Activated CD4-positive, alpha-beta memory T cell treated with anti-CD3 and anti-CD28 coated beads for 36 hours (primary cell): Measurements from ENCODE around the gene GPR155. TPM values are rescaled to one million over a fixed set of nuclear protein-coding genes. Genes with fewer than 3 reads are reported as not detected.
A peak's percentile ranks its signal among the peaks of the same experiment; 100 is the strongest.
"Not testable (repeated sequence)": the region's sequence is repeated elsewhere in the genome, so short reads cannot be mapped to it uniquely, and the experiment has no call there.

Source experiments
- CTCF ChIA-PET: fragments of 350-600 bp; sonication (Branson Sonifier 250); formaldehyde crosslinking; loops from one replicate; lab custom pipeline; 2021; ENCODE audit warnings: antibody characterized with exemption, inconsistent platforms; lab: Charles Lee
- POLR2A ChIA-PET: fragments of 350-600 bp; sonication (Branson Sonifier 250); formaldehyde crosslinking; loops from one replicate; lab custom pipeline; 2021; ENCODE audit warnings: antibody characterized with exemption; lab: Charles Lee
- DNase-seq: peaks from one replicate; pipeline ENCODE4 v3.0.0-alpha.2; 2020
- H3K27ac Mint-ChIP-seq: one replicate; pipeline ENCODE4 v1.8.0; 2021; ENCODE audit warnings: mixed read lengths
- H3K27me3 Mint-ChIP-seq: one replicate; pipeline ENCODE4 v1.8.0; 2021; ENCODE audit warnings: mixed read lengths
- H3K36me3 Mint-ChIP-seq: one replicate; pipeline ENCODE4 v1.8.0; 2021; ENCODE audit warnings: mixed read lengths
- H3K4me1 Mint-ChIP-seq: one replicate; pipeline ENCODE4 v1.8.0; 2021; ENCODE audit warnings: low read depth, mixed read lengths
- H3K4me3 Mint-ChIP-seq: one replicate; pipeline ENCODE4 v1.8.0; 2021; ENCODE audit warnings: mild to moderate bottlenecking, mixed read lengths
- H3K9me3 Mint-ChIP-seq: one replicate; pipeline ENCODE4 v1.8.0; 2021; ENCODE audit warnings: mixed read lengths
- intact Hi-C: fragments of 100-400 bp; cut with micrococcal nuclease; formaldehyde crosslinking; loops from one replicate; pipeline ENCODE4 v1.15.1; 2023
- total RNA-seq, 2 experiments: library from RNA; stranded (reverse); gene quantifications; one replicate each; pipeline ENCODE4 v1.2.3, GENCODE V29; 2021

GPR155 gene
- total RNA-seq, 2 experiments from 2014 or later: 9.2 to 9.5 TPM

DNA sequence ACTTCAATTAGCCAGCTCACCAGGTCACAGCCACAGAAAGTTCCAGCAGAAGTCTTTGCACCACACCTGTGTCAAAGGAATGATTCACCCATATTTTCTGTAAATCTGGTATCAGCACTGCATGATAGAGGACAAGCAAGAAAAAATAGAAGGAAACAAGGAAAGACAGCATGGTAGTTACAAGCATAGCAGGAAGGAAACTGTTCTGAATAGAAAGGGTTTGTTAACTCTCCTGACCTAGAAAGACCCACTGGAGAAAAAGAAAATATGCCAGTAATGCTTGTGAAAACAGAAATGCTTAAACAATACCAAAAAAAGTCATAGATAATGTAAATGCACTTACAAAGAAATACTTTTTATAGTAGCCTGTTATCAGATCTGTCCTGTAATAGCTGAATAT is 50.5 kb downstream of the GPR155 start:
- ChIA-PET CTCF (interaction anchor here (1.0 kb wide), 2 partner anchors 26 to 85 kb away, joined by 3 to 5 read pairs; no protein-coding TSS in a partner anchor), POLR2A (no interaction called here)
- H3K36me3 Mint-ChIP-seq: peaks cover 16% of the 10 kb centered on the region
- no peak overlapping the region for H3K27ac Mint-ChIP-seq
- H3K27me3 Mint-ChIP-seq: no peaks in the 10 kb centered on the region
- no peak overlapping the region for H3K4me3 Mint-ChIP-seq
- H3K9me3 Mint-ChIP-seq: no peaks in the 10 kb centered on the region
- intact Hi-C loops: no loop called here
- DNase-seq: no peak
- no peaks in the 10 kb centered on the region for H3K4me1 Mint-ChIP-seq

- intact Hi-C loops: no loop called here
- CTCF ChIA-PET: interaction anchor here (0.5 kb wide), 1 partner anchor 819 kb away, joined by 3 read pairs; no protein-coding TSS in a partner anchor
Measured at GRCh38 chr2:174431902-174432301, 54.9 kb downstream of the GPR155 start.

DNA sequence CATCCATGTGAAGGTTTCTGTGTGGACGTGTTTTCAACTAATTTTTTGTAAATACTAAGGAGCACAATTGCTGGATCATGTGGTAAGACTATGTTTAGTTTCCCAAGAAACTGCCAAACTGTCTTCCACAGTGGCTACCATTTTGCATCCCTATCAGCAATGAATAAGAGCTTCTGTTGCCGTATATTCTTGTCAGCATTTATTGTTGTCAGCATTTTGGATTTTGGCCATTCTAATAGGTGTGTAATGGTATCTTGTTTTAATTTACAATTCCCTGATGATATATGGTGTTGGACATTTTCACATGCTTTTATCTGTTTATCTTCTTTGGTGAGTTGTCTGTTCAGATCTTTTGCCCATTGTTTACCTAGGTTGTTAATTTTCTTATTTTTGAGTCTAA is 56.8 kb downstream of the GPR155 start:
- Mint-ChIP-seq H3K4me1 (no peaks in the 10 kb centered on the region), H3K9me3 (peaks cover 4% of the 10 kb centered on the region)
- intact Hi-C loops: no loop called here

More at GRCh38 chr2:174431902-174432301, 54.9 kb downstream of the GPR155 start:
- H3K27ac Mint-ChIP-seq: no peak overlapping the region
- H3K4me3 Mint-ChIP-seq: no peak overlapping the region
- peaks cover 4% of the 10 kb centered on the region for H3K9me3 Mint-ChIP-seq
- H3K36me3 Mint-ChIP-seq: peaks cover 21% of the 10 kb centered on the region
- POLR2A ChIA-PET: no interaction called here
- H3K27me3 Mint-ChIP-seq: no peaks in the 10 kb centered on the region
- no peak for DNase-seq
- no peaks in the 10 kb centered on the region for H3K4me1 Mint-ChIP-seq

GRCh38 chr2:174428214-174428613 is 58.6 kb downstream of the GPR155 start:
- peaks cover 4% of the 10 kb centered on the region for H3K9me3 Mint-ChIP-seq
- CTCF ChIA-PET: interaction anchor here (0.6 kb wide), 1 partner anchor 34 kb away, joined by 3 read pairs; no protein-coding TSS in a partner anchor

More for the DNA sequence above, 56.8 kb downstream of the GPR155 start:
- ChIA-PET POLR2A (no interaction called here), CTCF (interaction anchor here (1.2 kb wide), 1 partner anchor 33 kb away, joined by 4 read pairs; no protein-coding TSS in a partner anchor)
- no peak overlapping the region for H3K4me3 Mint-ChIP-seq
- H3K27ac Mint-ChIP-seq: no peak overlapping the region
- H3K36me3 Mint-ChIP-seq: peaks cover 16% of the 10 kb centered on the region
- DNase-seq: no peak
- H3K27me3 Mint-ChIP-seq: no peaks in the 10 kb centered on the region

GRCh38 chr2:174412256-174412655 is 74.6 kb downstream of the GPR155 start:
- Mint-ChIP-seq H3K27me3 (no peaks in the 10 kb centered on the region), H3K36me3 (peaks cover 11% of the 10 kb centered on the region), H3K4me1 (no peaks in the 10 kb centered on the region), H3K27ac (no peak overlapping the region), H3K4me3 (no peak overlapping the region), H3K9me3 (no peaks in the 10 kb centered on the region)
- intact Hi-C loops: no loop called here
- ChIA-PET CTCF (no interaction called here), POLR2A (interaction anchor here (0.6 kb wide), 1 partner anchor 123 kb away, joined by 3 read pairs; no protein-coding TSS in a partner anchor)
- no peak for DNase-seq

More at GRCh38 chr2:174428214-174428613, 58.6 kb downstream of the GPR155 start:
- H3K36me3 Mint-ChIP-seq: peaks cover 12% of the 10 kb centered on the region
- POLR2A ChIA-PET: no interaction called here
- no peak overlapping the region for H3K27ac Mint-ChIP-seq
- no peak overlapping the region for H3K4me3 Mint-ChIP-seq
- no peaks in the 10 kb centered on the region for H3K4me1 Mint-ChIP-seq
- no peaks in the 10 kb centered on the region for H3K27me3 Mint-ChIP-seq
- intact Hi-C loops: no loop called here
- no peak for DNase-seq

- H3K9me3 Mint-ChIP-seq, H3K27me3 Mint-ChIP-seq, intact Hi-C loops, H3K36me3 Mint-ChIP-seq, CTCF ChIA-PET, DNase-seq, POLR2A ChIA-PET, H3K27ac Mint-ChIP-seq, H3K4me1 Mint-ChIP-seq, H3K4me3 Mint-ChIP-seq: not testable (repeated sequence)
Measured at GRCh38 chr2:174410039-174410438, 76.8 kb downstream of the GPR155 start.

DNA sequence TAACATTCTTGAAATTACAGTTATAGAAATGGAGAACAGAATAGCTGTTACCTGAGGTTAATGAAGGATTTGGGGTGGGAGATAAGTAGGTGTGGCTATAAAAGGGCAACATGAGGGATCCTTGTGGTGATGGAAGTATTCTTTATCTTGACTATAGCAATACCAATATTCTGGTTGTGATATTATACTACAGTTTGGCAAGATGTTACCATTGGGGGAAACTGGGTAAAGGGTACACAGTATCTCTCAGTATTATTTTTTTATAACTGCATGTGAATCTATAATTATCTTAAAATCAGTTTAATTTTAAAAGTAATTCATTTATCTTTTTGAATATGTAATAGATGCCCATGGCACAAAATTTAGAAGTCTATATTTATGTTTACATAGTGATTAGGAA is 83.2 kb downstream of the GPR155 start:
- Mint-ChIP-seq H3K27me3 (no peaks in the 10 kb centered on the region), H3K4me3 (no peak overlapping the region), H3K36me3 (peaks cover 15% of the 10 kb centered on the region), H3K4me1 (no peaks in the 10 kb centered on the region), H3K27ac (no peak overlapping the region), H3K9me3 (no peaks in the 10 kb centered on the region)
- ChIA-PET CTCF (interaction anchor here (0.7 kb wide), 1 partner anchor 268 kb away, joined by 3 read pairs; no protein-coding TSS in a partner anchor), POLR2A (no interaction called here)
- intact Hi-C loops: no loop called here
- DNase-seq: no peak

DNA sequence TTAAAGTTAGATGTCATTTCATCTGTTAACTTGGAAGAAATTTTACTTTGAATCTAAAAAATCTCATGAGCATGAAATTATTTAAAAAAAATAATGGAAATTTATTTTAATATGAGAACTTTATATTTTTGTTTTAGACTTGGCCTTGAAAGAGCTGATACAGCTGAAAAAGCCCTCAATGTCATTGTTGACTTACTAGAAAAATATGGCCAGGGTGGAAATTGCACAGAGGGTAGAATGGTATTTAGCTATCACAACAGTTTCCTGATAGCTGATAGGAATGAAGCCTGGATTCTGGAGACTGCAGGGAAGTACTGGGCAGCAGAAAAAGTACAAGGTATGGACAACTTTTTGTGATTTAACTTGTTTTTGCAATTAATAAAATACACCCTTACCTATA is 86.0 kb downstream of the GPR155 start:
- Mint-ChIP-seq H3K9me3 (no peaks in the 10 kb centered on the region), H3K36me3 (peaks cover 15% of the 10 kb centered on the region), H3K27me3 (no peaks in the 10 kb centered on the region), H3K4me3 (no peak overlapping the region), H3K27ac (no peak overlapping the region), H3K4me1 (peaks cover 7% of the 10 kb centered on the region)
- intact Hi-C loops: no loop called here
- POLR2A ChIA-PET: no interaction called here
- no peak for DNase-seq
- CTCF ChIA-PET: interaction anchor here (0.6 kb wide), 1 partner anchor 96 kb away, joined by 3 read pairs; no protein-coding TSS in a partner anchor

GRCh38 chr2:174399171-174399570 is 87.7 kb downstream of the GPR155 start:
- CTCF ChIA-PET: interaction anchor here (1.1 to 1.6 kb wide), 2 partner anchors 148 to 298 kb away, joined by 3 to 4 read pairs; no protein-coding TSS in a partner anchor
- Mint-ChIP-seq H3K36me3 (peaks cover 15% of the 10 kb centered on the region), H3K9me3 (no peaks in the 10 kb centered on the region), H3K4me1 (peaks cover 14% of the 10 kb centered on the region), H3K27ac (no peak overlapping the region), H3K4me3 (no peak overlapping the region), H3K27me3 (no peaks in the 10 kb centered on the region)
- intact Hi-C loops: loop anchor here (5.0 kb wide), 1 partner anchor 88 kb away; the partner anchor contains the start of gene GPR155
- POLR2A ChIA-PET: no interaction called here
- DNase-seq: no peak

GRCh38 chr2:174397773-174398172 is 89.1 kb downstream of the GPR155 start:
- intact Hi-C loops: loop anchor here (5.0 kb wide), 1 partner anchor 90 kb away; the partner anchor contains the start of gene GPR155
- Mint-ChIP-seq H3K36me3 (peaks cover 10% of the 10 kb centered on the region), H3K4me1 (peaks cover 22% of the 10 kb centered on the region), H3K27ac (no peak overlapping the region), H3K9me3 (no peaks in the 10 kb centered on the region), H3K4me3 (no peak overlapping the region), H3K27me3 (no peaks in the 10 kb centered on the region)
- ChIA-PET POLR2A (no interaction called here), CTCF (interaction anchor here (1.1 kb wide), 1 partner anchor 300 kb away, joined by 3 read pairs; no protein-coding TSS in a partner anchor)
- no peak for DNase-seq

GRCh38 chr2:174395969-174396630 is 90.7 kb downstream of the GPR155 start:
- Mint-ChIP-seq H3K4me1 (peaks cover 28% of the 10 kb centered on the region), H3K27me3 (no peaks in the 10 kb centered on the region), H3K36me3 (peaks cover 11% of the 10 kb centered on the region), H3K27ac (peak overlapping the region; percentile 96), H3K9me3 (no peaks in the 10 kb centered on the region), H3K4me3 (peak overlapping the region; percentile 98)
- ChIA-PET POLR2A (interaction anchor here (1.3 kb wide), 1 partner anchor 290 kb away, joined by 3 read pairs; no protein-coding TSS in a partner anchor), CTCF (interaction anchor here (0.6 to 1.1 kb wide), 3 partner anchors 53 to 235 kb away, joined by 3 to 4 read pairs (median 3); no protein-coding TSS in a partner anchor)
- intact Hi-C loops: loop anchor here (1.0 to 5.0 kb wide), 3 partner anchors 91 to 773 kb away; partner anchors contain the start of genes ATF2, GPR155 and OLA1
- DNase-seq: peak; percentile 17
